HUDEP-2 (cell line): Measurements from ENCODE around the gene HEATR3.
A peak's percentile ranks its signal among the peaks of the same experiment; 100 is the strongest.
"Not testable (repeated sequence)": the region's sequence is repeated elsewhere in the genome, so short reads cannot be mapped to it uniquely, and the experiment has no call there.

Experiments used
- DNase-seq, 76 experiments: peaks; one replicate each; lab custom pipeline; 2025; ENCODE audit not compliant: unreplicated experiment in 76 of 76; lab: John Stamatoyannopoulos, UW

The HEATR3 gene

DNA sequence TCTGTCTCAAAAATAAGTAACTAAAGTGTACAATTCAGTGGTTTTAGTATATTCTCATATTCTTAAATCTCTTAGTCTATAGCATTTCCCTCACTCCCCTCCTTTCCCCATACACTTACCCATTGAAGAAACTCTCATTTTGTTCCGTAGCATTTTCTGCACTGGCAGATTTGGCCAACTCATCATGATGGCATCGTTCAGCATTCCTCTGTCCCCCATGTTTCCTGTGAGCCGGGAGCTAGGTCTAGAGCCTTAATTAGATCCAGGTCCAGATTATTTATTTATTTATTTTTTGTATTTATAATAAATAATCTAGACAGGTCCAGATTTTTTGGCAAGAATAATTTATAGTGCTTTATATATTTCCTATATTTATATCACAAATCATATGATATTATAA lies 31.0 kb downstream of the HEATR3 start:
- no peak for DNase-seq

GRCh38 chr16:50099957-50100648 lies 34.3 kb downstream of the HEATR3 start:
- DNase-seq, result no peak

DNA sequence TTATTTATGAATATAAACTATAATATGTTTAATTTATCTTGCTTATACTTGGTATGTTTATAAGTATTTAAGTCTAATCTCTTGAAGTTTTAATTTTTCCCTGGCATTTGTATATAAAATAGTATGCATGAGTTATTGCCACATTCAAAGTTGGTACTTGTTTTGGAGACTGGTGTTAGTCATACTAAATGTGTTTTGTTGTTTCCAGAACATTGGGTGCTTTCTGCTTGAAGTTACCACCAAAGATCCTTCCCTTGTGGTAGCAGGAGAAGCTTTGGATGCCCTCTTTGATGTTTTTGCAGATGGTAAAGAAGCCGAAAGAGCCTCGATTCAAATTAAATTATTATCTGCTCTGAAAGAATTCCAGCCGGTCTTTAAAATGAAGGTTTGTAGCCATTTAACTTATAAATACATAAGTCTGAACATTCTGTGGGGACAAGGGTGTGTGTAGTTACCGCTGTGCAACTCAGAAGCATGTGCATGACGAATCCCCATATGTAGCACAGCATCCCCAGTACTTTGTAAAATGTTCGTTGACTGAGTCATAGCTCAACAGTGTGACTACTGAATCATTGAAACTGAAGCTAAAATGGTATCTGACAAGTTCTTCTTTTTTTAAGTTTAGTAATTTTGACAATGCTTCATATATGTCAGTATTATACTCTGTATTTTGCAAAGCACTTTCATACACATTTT lies 36.4 kb downstream of the HEATR3 start:
- DNase-seq, result no peak

DNA sequence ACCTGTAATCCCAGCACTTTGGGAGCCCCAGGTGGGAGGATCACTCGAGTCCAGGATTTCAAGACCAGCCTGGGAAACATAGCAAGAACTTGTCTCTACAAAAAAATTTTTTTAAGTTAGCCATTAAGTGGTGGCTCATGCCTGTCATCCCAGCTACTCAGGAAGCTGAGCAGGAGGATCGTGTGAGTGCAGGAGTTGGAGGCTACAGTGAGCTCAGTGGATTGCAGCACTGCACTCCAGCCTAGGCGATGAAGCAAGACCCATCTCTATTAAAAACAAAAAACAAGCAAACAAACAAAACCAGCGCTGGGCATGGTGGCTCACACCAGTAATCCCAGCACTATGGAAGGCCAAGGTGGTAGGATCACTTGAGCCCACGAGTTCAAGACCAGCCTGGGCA lies 38.0 kb downstream of the HEATR3 start:
- no peak for DNase-seq

DNA sequence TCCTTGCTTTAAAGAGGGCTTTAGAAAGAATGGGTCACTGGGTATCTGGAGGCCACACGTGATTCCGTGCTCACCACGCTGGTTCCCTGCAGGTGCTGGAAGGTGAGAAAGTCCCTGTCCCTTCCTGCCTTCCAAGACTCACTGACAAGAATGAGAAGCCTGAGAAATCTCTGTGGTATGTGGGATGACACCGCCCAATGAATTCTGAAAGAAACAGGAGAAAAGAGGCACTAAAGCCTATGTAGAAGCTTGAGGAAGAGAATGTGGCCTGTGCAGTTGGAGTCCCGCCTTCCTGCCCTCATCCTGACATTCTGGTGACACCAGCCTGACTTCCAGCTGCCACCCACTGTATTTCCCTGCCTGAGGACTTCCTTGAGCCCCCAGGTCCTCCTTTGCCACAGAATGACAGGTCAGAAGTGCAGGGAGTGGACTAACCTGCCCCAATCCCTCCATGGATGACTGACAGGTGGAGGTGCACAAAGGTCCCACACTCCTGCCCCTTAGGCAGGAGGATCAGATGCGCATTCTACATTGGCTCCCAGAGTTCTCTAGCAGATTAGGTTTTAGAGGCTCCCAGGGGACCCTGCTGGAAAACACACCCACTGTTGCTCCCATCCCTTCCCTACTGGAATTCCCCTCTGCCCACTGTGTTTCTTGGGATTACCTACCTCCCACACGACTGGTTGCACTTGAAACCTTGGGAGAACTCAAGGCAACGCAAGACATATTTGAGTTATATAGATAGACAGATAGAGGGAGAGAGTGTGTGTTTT lies 48.8 kb downstream of the HEATR3 start:
- no peak for DNase-seq

DNA sequence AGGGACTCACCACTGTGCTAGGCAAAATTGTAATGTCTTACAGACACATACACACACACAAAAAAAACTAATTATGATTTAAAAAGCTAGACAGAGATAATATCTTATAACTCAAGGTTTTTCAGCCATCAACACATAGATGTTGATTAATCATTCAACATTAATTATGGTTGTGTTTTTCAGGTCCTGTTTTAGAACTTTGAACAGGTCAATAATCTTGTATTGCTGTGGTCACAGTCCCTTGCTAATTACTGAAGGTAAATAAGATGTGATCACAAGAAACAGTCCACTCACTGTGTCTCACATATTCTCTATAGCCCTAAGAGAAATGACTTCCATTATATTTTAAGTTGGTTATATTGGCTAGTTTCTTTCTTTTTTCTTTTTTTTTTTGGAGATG lies 54.9 kb downstream of the HEATR3 start:
- DNase-seq, result no peak

GRCh38 chr16:50121278-50121677 lies 55.5 kb downstream of the HEATR3 start:
- DNase-seq, result peak in 1 of 76 experiments; percentile 12

GRCh38 chr16:50121721-50122445 lies 56.1 kb downstream of the HEATR3 start:
- DNase-seq, result no peak

GRCh38 chr16:50123417-50123816 lies 57.6 kb downstream of the HEATR3 start:
- DNase-seq, result no peak

GRCh38 chr16:50124769-50125168 lies 59.0 kb downstream of the HEATR3 start:
- DNase-seq, result no peak

- DNase-seq, result no peak
Measured at GRCh38 chr16:50126183-50126582, 60.4 kb downstream of the HEATR3 start.

DNA sequence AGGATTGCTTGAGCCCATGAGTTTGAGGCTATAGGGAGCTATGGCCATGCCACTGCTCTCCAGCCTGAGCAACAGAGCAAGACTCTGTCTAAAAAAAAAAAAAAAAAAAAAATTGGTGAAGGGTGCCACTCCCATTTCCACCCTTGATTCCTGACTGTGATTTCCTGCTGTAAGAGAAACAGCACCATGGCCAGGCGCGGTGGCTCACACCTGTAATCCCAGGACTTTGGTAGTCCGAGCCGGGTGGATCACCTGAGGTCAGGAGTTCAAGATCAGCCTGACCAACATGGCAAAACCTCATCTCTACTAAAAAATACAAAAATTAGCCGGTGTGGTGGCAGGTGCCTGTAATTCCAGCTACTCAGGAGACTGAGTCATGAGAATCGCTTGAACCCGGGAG lies 66.8 kb downstream of the HEATR3 start:
- not testable (repeated sequence) for DNase-seq

DNA sequence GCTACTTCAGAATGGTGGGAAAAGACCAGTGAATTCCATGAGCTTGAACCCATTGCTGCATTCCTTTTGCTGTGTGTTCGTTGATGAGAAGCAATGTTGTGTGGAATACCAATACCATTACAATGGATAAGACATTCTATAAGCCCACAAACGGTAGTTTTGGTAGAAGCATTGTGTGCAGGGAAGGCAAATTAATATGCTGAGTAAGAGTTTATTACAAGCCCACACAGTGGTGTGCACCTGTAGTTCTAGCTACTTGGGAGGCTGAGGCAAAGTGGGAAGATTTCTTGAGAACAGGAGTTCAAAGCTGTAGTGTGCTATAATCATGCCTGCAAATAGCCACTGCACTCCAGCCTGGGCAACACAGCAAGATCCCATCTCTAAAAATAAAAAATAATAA lies 67.4 kb downstream of the HEATR3 start:
- DNase-seq, result no peak

DNA sequence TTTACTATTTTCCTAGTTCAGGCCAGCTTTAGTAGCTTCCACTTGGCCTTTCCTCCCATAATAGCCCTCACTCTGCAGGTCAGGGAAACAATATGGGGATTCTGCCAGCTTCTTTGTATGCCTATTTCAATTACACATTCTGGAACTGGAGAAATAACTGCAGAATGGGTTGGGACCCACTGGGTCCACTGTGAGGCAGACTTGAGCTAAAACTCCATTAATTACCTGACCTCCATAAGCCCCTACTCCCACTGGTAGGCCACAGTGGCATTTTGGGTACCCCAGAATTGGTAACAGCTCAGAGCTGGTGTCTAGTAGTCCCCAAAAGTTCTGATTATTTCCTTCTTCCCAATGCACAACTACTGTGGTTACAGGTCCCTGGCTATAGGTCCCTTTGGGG lies 70.6 kb downstream of the HEATR3 start:
- DNase-seq, result no peak

GRCh38 chr16:50137268-50137667 lies 71.5 kb downstream of the HEATR3 start:
- DNase-seq, result no peak

GRCh38 chr16:50139580-50139979 lies 73.8 kb downstream of the HEATR3 start:
- DNase-seq, result no peak

DNA sequence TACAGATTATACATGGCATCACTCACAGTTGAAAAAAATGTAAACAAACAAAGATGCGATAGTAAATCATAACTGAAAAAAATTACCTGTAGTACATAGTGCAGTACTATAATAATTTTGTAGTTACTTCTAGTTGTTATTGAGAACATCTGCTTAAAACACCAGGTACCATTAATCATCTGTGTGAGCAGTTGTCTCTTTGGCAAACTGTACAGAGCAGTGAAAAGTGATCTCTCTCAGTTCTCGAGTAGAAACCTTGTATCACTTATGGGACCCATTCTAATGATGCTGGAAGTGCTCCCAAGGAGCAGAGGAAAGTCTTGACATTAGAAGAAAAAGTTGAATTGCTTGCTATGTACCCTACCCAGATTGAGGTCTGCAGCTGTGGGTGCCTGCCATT lies 78.4 kb downstream of the HEATR3 start:
- DNase-seq, result no peak

- no peak for DNase-seq
Measured at GRCh38 chr16:50146479-50147435, 81.0 kb downstream of the HEATR3 start.

DNA sequence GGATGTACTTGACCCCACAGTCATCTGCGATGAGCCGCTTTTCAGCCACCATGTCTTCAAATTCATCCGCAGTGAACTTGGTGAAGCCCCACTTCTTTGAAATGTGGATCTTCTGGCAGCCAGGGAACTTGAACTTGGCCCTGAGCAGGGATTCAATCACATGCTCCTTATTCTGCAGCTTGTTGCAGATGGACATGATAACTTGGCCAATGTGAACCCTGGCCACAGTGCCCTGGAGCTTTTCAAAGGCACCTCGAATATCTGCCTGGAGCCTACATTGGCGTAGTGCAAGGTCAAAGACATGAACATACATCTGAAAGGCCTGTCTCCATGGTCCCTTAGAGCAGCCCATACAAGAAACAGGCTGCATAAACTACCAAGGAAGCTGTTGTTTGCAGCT lies 85.6 kb downstream of the HEATR3 start:
- no peak for DNase-seq

GRCh38 chr16:50151756-50152155 lies 86.0 kb downstream of the HEATR3 start:
- DNase-seq, result no peak
